Gastrocnemius medialis (tissue), 4 donors: Measurements from ENCODE around the gene AFF1.

Experiments used
- CTCF ChIP-seq, 5 experiments: fragments of 450-650 bp in 3 of 5; fragments of 200-600 bp in 2 of 5; sonication (generic) in 2 of 5; IDR thresholded peaks in 4 of 5; conservative IDR thresholded peaks in 1 of 5; 1 replicate in 4 of 5; 2 replicates in 1 of 5; pipeline ENCODE4 v1.5.1; 2016 to 2019; ENCODE audit warnings: antibody characterized with exemption in 5 of 5, mild to moderate bottlenecking in 3 of 5, moderate library complexity in 3 of 5
- POLR2A ChIP-seq, 2 donors: fragments of 450-650 bp; IDR thresholded peaks; one replicate each; pipeline ENCODE4 v1.6.1; 2017; ENCODE audit warnings: antibody characterized with exemption in 2 of 2, mild to moderate bottlenecking in 2 of 2, moderate library complexity in 2 of 2

- TF ChIP-seq CTCF (IDR thresholded peaks at IDR 0.05 in 4 of 5, conservative IDR thresholded peaks at IDR 0.05 in 1 of 5) (no peak), POLR2A (IDR thresholded peaks at IDR 0.05) (no peak)
Measured at GRCh38 chr4:86940920-86941460, 6.2 kb downstream of the AFF1 start.
